GM12872 (cell line): ENCODE measurements around the gene LRRC8E.

Experiments
- TF ChIP-seq, protein P1 (sequence below): IDR thresholded peaks from 3 replicates; pipeline ENCODE4 v1.5.1; 2011; ENCODE audit warnings: low read depth, mild to moderate bottlenecking, low read length, moderate library complexity; ENCODE audit not compliant: insufficient read depth

Gene LRRC8E

DNA sequence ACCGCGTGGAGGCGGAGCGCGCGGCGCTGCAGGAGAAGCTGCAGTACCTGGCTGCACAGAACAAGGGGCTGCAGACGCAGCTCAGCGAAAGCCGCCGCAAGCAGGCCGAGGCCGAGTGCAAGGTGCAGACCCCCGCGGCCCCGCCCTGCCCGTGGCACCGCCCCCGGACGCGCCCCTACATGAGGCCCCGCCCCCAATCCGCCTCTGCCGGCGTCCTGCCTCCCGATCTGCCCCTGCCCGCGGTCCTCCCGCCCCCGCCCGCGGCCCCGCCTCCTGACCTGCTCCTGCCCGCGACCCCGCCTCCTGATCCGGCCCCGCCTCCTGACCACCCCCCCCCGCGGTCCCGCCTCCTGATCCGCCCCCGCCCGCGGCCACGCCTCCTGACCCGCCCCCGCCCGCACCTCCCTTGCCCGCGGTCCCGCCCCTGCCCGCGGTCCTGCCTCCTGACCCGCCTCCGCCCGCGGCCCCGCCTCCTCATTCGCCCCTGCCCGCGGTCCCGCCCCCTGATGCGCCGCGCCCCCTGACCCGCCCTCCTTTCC, 25.8 kb upstream of the LRRC8E start:
- TF ChIP-seq, protein P1, sequence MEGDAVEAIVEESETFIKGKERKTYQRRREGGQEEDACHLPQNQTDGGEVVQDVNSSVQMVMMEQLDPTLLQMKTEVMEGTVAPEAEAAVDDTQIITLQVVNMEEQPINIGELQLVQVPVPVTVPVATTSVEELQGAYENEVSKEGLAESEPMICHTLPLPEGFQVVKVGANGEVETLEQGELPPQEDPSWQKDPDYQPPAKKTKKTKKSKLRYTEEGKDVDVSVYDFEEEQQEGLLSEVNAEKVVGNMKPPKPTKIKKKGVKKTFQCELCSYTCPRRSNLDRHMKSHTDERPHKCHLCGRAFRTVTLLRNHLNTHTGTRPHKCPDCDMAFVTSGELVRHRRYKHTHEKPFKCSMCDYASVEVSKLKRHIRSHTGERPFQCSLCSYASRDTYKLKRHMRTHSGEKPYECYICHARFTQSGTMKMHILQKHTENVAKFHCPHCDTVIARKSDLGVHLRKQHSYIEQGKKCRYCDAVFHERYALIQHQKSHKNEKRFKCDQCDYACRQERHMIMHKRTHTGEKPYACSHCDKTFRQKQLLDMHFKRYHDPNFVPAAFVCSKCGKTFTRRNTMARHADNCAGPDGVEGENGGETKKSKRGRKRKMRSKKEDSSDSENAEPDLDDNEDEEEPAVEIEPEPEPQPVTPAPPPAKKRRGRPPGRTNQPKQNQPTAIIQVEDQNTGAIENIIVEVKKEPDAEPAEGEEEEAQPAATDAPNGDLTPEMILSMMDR, result no peak

DNA sequence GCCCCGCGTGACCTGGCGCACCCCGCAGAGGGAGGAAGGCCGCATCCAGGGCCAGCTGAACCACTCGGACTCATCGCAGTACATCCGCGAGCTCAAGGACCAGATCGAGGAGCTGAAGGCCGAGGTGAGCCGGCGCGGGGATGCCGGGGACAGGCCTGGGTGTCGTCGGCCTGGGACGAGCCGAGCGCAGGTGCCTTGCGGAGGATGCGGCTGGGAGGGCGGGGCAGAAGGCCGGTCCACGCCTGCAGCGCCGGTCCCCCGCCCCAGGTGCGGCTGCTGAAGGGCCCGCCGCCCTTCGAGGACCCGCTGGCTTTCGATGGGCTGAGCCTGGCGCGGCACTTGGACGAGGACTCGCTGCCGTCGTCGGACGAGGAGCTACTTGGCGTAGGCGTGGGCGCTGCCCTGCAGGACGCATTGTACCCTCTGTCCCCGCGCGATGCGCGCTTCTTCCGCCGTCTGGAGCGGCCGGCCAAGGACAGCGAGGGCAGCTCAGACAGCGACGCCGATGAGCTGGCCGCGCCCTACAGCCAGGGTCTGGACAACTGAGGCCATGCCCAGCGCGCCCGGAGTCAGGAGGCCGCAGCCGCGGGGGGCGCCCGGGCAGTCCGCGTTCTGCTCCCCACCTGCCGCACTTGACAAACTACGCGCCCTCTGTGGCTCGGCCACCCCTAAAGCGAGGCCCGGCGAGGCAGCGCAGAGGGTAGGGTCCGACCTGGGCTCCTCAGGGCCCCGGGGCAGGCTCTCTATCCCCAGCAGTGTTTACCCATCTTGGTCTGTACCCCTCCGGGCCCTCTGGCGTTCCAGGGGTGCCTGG, 24.9 kb upstream of the LRRC8E start:
- TF ChIP-seq, protein P1, result no peak

DNA sequence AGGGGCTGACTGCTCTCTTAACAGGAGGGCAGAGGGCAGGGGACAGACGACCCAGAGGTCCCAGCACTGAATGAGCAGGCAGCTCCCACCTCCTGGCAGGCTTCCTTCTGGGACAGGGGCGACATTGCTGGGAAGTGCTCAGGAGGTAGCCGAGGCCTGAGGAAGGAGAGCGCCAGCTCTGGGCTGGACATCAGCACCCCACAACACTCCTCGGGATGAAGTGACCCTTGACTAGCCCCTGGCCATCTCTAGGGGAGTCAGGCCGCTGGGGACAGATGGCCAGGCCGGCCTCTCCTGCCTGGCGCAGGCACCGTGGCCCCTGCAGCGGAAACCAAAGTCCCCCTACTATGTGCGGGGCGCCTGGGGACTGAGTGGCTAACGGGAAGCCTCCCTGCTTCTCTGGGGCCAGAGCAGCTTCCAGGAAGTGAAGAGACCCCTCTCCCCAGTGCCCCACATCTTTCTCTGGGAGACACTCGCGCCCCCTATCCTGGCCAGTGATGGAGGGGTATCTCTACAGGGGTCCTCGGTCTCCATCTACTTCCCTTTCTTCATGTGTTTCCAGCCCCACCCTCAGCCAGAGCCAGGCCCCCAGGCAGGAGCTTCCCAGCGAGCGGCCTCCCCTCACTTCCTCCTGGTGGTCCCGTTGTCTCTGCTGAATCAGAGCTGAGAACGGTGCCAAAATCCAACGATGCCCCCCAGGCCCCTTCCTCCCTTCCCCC, 24.2 kb upstream of the LRRC8E start:
- TF ChIP-seq, protein P1, result no peak

DNA sequence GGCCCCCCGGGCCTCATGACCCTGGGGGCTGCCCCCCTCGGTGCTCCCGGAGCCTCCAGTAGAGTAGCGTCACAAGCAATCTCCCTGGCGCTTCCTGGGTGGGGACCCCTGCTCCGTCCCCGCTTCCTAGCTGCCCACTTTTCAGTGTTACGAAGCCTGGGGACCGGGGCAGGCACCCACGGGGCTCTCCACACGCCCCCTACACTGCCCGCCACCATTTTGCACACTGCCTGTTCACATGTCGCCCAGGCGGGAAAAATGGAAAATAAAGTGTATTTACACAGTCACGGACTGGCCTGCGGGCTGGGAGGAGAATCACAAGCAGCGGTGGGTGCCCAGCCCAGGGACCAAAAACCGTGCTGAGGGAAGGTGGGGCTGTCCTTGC, 23.6 kb upstream of the LRRC8E start:
- TF ChIP-seq, protein P1, result no peak

DNA sequence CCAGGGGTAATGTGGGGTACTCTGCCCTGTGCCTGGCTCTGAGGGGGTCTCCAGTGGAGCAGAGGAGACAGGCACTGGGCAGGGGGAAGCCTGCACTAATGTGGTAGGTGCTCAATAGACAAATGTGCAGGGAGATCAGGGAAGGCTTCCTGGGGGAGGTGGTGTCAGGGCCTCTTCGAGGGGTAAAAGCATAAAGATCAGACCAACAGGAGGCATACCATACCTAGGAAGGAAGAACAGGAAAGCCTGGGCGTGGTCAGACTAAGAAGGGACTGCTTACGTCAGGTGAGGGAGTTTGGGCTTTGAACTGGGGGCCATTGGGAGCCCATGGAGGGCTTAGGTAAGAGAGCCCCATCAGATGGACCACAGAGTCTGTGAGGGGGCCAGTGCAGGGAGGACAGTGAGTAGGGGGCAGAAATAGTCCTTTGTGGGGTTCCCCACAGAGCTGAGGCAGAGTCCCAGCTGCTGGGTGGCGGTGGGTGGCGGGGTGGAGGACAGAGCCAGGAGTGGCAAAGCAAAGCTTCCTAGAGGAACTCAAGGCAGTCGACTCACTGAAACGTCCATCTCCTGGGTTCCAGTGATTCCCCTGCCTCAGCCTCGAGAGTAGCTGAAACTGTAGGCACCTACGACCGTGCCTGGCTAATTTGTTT, 22.9 kb upstream of the LRRC8E start:
- TF ChIP-seq, protein P1, result no peak

DNA sequence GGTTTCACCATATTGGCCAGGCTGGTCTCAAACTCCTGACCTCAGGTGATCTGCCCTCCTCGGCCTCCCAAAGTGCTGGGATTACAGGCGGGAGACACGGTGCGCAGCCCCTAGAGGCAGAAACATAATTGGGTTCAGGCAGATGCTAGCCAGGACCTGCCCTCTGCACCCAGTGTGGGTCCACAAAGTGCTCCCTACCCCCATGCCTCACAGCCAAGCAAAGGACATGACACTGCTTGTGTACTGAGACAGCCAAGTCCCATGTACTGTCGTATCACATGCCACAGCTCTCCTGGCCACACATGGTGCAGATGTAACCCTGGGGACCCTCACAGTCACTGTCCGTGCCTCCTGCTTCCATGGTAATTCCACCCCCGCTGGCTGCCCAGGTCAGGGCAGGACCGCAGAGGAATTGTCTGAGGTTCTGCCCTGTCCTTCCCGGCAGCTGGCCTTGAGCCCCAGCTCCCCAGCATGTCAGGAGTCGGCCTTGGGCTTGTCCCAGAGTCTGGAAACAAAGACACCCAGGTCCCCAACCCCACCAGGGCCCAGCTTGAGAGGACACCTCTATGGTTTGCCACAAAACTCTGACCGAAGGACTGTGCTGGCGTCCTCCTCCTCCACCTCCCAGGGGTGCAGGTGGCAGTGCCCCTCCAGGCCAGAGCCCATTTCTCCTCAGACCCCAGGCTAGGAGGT, 21.8 kb upstream of the LRRC8E start:
- TF ChIP-seq, protein P1, result no peak
